ENCODE results near the gene RENBP. TPM values are rescaled to one million over a fixed set of nuclear protein-coding genes. Genes with fewer than 3 reads are reported as not detected.

Gene RENBP
- polyA plus RNA-seq, 3 donors = 2.7 to 125 (median 3.8) TPM

GRCh38 chrX:153909024-153909979, 35.1 kb downstream of the RENBP start:
- no peak overlapping the region for H3K4me2 ChIP-seq (replicated peaks; ENCODE audit: extremely low read depth, low read length, poor library complexity, severe bottlenecking)
- no peak overlapping the region for H3K4me3 ChIP-seq (replicated peaks in 1 of 3; ENCODE audit: low read depth in 2 of 3, low read length in 3 of 3)
- H3K9me3 ChIP-seq (replicated peaks in 1 of 2; ENCODE audit: control insufficient read depth in 1 of 2, insufficient read depth in 1 of 2, low read length in 2 of 2) = no peaks in the 10 kb centered on the region
- Mint-ChIP-seq H3K36me3 (peaks cover 20 to 55% of the 10 kb centered on the region in 2 donors), H3K4me1 (peaks cover 15% of the 10 kb centered on the region), H3K27ac (no peak overlapping the region), H3K9me3 (peaks cover 0 to 13% (median 2%) of the 10 kb centered on the region in 7 donors), H3K4me3 (no peak overlapping the region), H3K27me3 (ENCODE audit: low read depth in 3 of 3) (peaks cover 0 to 37% (median 1%) of the 10 kb centered on the region in 3 donors)
- no peaks in the 10 kb centered on the region for H3K79me2 ChIP-seq (ENCODE audit: insufficient read depth, low read length)
- H3K9ac ChIP-seq (ENCODE audit: insufficient read depth, low read length, poor library complexity, severe bottlenecking) = no peak overlapping the region
- TF ChIP-seq CTCF (IDR thresholded peaks at IDR 0.05) = no peak
- H3K36me3 ChIP-seq (replicated peaks in 1 of 2; ENCODE audit: control insufficient read depth in 1 of 2, insufficient read depth in 2 of 2, low read length in 2 of 2) = peaks cover 61 to 62% of the 10 kb centered on the region in 2 donors
- no peak overlapping the region for H2AFZ ChIP-seq (ENCODE audit: insufficient read depth, low read depth, low read length, poor library complexity, severe bottlenecking)
- DNase-seq = no peak
- no peaks in the 10 kb centered on the region for H3K27me3 ChIP-seq (ENCODE audit: control insufficient read depth in 2 of 2, insufficient read depth in 2 of 2, low read length in 2 of 2)
- WGBS (ENCODE audit: insufficient coverage) = 80% methylated on average over 5 of the region's 37 CpGs
- no peak overlapping the region for H3K27ac ChIP-seq (ENCODE audit: low read depth in 1 of 2, low read length in 2 of 2)
- intact Hi-C loops (cut with micrococcal nuclease) = no loop called here
- peaks cover 82% of the 10 kb centered on the region for H4K20me1 ChIP-seq (ENCODE audit: insufficient read depth, low read length)
- peaks cover 12 to 14% of the 10 kb centered on the region in 2 donors for H3K4me1 ChIP-seq (ENCODE audit: control insufficient read depth in 1 of 2, insufficient read depth in 2 of 2, low read length in 2 of 2)

GRCh38 chrX:153908219-153908860, 36.1 kb downstream of the RENBP start:
- H3K4me1 ChIP-seq (ENCODE audit: control insufficient read depth in 1 of 2, insufficient read depth in 2 of 2, low read length in 2 of 2) = peaks cover 21 to 23% of the 10 kb centered on the region in 2 donors
- peaks cover 17 to 46% of the 10 kb centered on the region in 2 donors for H3K36me3 Mint-ChIP-seq
- no peak overlapping the region for H3K27ac ChIP-seq (ENCODE audit: low read depth in 1 of 2, low read length in 2 of 2)
- H3K4me3 ChIP-seq (replicated peaks in 1 of 3; ENCODE audit: low read depth in 2 of 3, low read length in 3 of 3) = no peak overlapping the region
- no peak overlapping the region for H3K9ac ChIP-seq (ENCODE audit: insufficient read depth, low read length, poor library complexity, severe bottlenecking)
- intact Hi-C loops (cut with micrococcal nuclease) = no loop called here
- H3K4me1 Mint-ChIP-seq = peaks cover 25% of the 10 kb centered on the region
- peaks cover 0 to 40% (median 1%) of the 10 kb centered on the region in 3 donors for H3K27me3 Mint-ChIP-seq (ENCODE audit: low read depth in 3 of 3)
- H3K9me3 Mint-ChIP-seq = peaks cover 0 to 13% (median 2%) of the 10 kb centered on the region in 7 donors
- peaks cover 51 to 52% of the 10 kb centered on the region in 2 donors for H3K36me3 ChIP-seq (replicated peaks in 1 of 2; ENCODE audit: control insufficient read depth in 1 of 2, insufficient read depth in 2 of 2, low read length in 2 of 2)
- peaks cover 73% of the 10 kb centered on the region for H4K20me1 ChIP-seq (ENCODE audit: insufficient read depth, low read length)
- no peak for TF ChIP-seq CTCF (IDR thresholded peaks at IDR 0.05)
- DNase-seq = no peak
- H3K4me3 Mint-ChIP-seq = no peak overlapping the region
- H3K27ac Mint-ChIP-seq = peak overlapping the region in 4 of 7 donors; percentile 24 to 73 (median 52)
- no peaks in the 10 kb centered on the region for H3K9me3 ChIP-seq (replicated peaks in 1 of 2; ENCODE audit: control insufficient read depth in 1 of 2, insufficient read depth in 1 of 2, low read length in 2 of 2)
- no peaks in the 10 kb centered on the region for H3K79me2 ChIP-seq (ENCODE audit: insufficient read depth, low read length)
- H3K27me3 ChIP-seq (ENCODE audit: control insufficient read depth in 2 of 2, insufficient read depth in 2 of 2, low read length in 2 of 2) = no peaks in the 10 kb centered on the region
- no peak overlapping the region for H3K4me2 ChIP-seq (replicated peaks; ENCODE audit: extremely low read depth, low read length, poor library complexity, severe bottlenecking)
- H2AFZ ChIP-seq (ENCODE audit: insufficient read depth, low read depth, low read length, poor library complexity, severe bottlenecking) = no peak overlapping the region
- 81% methylated on average over 4 of the region's 23 CpGs for WGBS (ENCODE audit: insufficient coverage)

All from CD14-positive monocyte (primary cell).